GM18507 (cell line): Measurements from ENCODE around the gene ZNRD2.

ENCODE experiments used
- DNase-seq: peaks from one replicate; pipeline ENCODE4 v3.0.0; 2011; ENCODE audit warnings: low read depth; ENCODE audit not compliant: insufficient read length; ENCODE audit errors: extremely low spot score
- FAIRE-seq: peaks from 2 replicates; lab custom pipeline; 2011; peaks lifted over from hg19 to GRCh38; lab: Jason Lieb, UNC

Gene ZNRD2

GRCh38 chr11:65617990-65618751, 47.9 kb downstream of the ZNRD2 start:
- no peak for FAIRE-seq
- DNase-seq = no peak

GRCh38 chr11:65618763-65619162, 48.5 kb downstream of the ZNRD2 start:
- DNase-seq (no peak), FAIRE-seq (no peak)

GRCh38 chr11:65619281-65619928, 49.1 kb downstream of the ZNRD2 start:
- no peak for DNase-seq
- FAIRE-seq = no peak

GRCh38 chr11:65620666-65621065, 50.4 kb downstream of the ZNRD2 start:
- FAIRE-seq (no peak), DNase-seq (no peak)

GRCh38 chr11:65621460-65621859, 51.2 kb downstream of the ZNRD2 start:
- DNase-seq (no peak), FAIRE-seq (no peak)
